Keratinocyte (primary cell): ENCODE data around the gene CNNM4.

Source experiments
- CTCF ChIP-seq, 3 experiments: IDR thresholded peaks in 1 of 3; conservative IDR thresholded peaks in 1 of 3; optimal IDR thresholded peaks in 1 of 3; 2 replicates in 2 of 3; 3 replicates in 1 of 3; pipeline versions ENCODE3 to v1.5.1; 2011; ENCODE audit warnings: low read length in 3 of 3, mild to moderate bottlenecking in 3 of 3, moderate library complexity in 2 of 3, control low read depth in 1 of 3, inconsistent platforms in 1 of 3; ENCODE audit not compliant: insufficient read depth in 2 of 3; ENCODE audit errors: extremely low read depth in 1 of 3
- EZH2 ChIP-seq: IDR thresholded peaks from one replicate; pipeline ENCODE4 v1.6.1; 2012; ENCODE audit warnings: inconsistent platforms, mild to moderate bottlenecking, low read length, moderate library complexity

- TF ChIP-seq CTCF (optimal IDR thresholded peaks at IDR 0.05 in 1 of 3, IDR thresholded peaks at IDR 0.05 in 1 of 3, conservative IDR thresholded peaks at IDR 0.05 in 1 of 3; ENCODE audit: extremely low read depth in 1 of 3, insufficient read depth in 2 of 3, low read length in 3 of 3) (no peak), EZH2 (no peak)
Observed at GRCh38 chr2:96823198-96823597, 62.5 kb downstream of the CNNM4 start.
